Measurements from ENCODE around the gene C19orf47.
"Not testable (repeated sequence)": the region's sequence is repeated elsewhere in the genome, so short reads cannot be mapped to it uniquely, and the experiment has no call there.

Gene C19orf47

DNA sequence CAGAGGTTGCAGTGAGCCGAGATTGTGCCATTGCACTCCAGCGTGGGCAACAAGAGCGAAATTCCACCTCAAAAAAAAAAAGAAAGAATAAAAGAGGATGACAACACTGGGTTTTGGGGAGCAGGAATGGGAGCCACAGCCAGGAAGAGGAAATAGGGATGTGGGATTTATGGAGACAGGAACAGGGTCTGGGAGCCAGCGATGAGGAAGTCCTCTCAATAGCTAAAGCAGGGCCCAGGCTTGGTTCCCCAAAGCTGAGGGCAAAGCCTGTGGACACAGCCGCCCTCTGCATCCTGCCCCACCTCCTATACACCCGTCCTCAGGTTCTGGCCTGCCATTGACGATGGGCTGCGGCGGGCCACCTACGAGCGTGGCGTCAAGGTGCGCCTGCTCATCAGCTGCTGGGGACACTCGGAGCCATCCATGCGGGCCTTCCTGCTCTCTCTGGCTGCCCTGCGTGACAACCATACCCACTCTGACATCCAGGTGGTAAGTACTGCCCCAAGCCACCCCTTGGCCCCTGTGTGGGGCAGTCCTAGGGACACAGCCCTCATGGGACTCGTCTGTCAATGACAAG is 28.2 kb upstream of the C19orf47 start:
- no peak for FAIRE-seq

DNA sequence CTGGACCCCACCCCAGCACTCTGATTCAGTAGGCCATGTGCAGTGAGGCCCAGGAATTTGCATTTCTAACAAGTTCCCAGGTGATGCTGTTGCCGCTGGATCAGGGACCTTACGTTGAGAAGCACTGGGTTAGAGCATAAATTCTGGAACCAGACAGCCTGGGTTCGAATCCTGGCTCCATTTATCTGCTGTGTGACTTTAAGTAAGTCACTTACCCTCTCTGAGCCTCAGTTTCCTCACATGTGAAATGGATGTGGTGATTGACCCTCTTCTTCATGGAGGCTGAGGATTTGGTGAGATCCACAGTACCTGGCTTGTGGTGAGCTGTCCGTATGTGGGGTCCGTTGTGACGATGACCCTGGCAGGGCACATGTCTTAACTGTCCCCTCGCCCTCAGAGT is 25.9 kb upstream of the C19orf47 start:
- FAIRE-seq = no peak

GRCh38 chr19:40371802-40372122 is 23.6 kb upstream of the C19orf47 start:
- FAIRE-seq = no peak

- no peak for FAIRE-seq
Measured at GRCh38 chr19:40370997-40371801, 23.0 kb upstream of the C19orf47 start.

DNA sequence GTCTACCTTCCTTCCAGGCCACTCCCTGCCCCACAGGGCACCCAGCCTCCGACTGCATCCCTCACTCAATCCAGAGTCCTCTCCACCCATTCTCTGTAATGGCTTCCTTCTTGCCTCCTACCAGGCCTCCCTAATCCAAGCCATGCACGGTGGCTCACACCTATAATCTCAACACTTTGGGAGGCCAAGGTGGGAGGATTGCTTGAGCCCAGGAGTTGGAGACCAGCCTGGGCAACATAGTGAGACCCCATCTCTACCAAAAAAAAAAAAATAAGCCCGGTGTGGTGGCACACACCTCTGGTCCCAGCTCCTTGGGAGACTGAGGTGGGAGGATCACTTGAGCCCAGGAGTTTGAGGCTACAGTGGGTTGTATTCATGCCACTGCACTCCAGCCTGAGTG is 22.1 kb upstream of the C19orf47 start:
- not testable (repeated sequence) for FAIRE-seq

DNA sequence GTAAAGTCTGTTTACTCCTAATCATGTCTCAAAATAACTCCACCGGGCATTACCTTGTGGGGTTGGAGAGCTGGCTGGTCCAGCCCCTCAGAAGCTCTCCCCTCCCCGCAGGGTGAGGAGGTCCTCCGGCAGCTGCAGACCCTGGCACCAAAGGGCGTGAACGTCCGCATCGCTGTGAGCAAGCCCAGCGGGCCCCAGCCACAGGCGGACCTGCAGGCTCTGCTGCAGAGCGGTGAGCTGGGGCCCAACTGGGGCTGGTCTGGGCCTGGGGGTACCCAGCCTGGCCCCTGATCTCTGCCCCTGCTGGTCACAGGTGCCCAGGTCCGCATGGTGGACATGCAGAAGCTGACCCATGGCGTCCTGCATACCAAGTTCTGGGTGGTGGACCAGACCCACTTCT is 21.6 kb upstream of the C19orf47 start:
- FAIRE-seq = no peak

DNA sequence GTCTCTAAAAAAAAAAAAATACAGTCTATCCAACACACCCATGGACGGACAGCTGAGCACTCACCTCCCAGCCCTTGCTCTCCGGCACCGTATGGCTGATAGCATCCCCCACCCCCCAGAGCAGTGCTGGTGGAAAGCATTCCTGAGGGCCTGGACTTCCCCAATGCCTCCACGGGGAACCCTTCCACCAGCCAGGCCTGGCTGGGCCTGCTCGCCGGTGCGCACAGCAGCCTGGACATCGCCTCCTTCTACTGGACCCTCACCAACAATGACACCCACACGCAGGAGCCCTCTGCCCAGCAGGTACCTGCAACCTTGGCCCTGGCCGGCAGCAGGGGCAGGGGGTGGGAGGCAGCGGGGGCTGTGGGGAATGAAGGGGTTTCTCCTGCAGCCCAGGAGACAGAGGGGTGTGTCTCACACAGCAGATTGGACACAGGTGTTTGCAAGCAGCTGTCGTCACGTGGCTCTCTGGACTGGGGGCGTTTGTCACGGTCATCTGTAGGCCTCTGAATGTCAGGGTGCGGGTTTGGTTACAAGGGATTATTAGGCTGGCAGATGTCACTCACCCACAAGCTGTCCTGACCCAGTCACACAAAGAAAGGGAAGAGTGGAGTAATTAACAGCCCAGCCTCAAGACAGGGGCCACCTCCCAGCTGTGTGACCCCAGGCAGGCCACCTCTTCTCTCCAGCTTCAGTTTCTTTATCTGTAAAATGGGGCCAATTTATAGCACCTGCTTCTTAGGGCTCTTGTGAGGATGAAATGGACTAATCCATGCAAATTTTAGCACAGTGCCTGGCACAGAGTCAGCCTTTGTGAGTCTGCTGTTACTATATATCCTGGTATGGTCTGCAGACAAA is 19.6 kb upstream of the C19orf47 start:
- FAIRE-seq = no peak

GRCh38 chr19:40366697-40367561 is 18.7 kb upstream of the C19orf47 start:
- no peak for FAIRE-seq

DNA sequence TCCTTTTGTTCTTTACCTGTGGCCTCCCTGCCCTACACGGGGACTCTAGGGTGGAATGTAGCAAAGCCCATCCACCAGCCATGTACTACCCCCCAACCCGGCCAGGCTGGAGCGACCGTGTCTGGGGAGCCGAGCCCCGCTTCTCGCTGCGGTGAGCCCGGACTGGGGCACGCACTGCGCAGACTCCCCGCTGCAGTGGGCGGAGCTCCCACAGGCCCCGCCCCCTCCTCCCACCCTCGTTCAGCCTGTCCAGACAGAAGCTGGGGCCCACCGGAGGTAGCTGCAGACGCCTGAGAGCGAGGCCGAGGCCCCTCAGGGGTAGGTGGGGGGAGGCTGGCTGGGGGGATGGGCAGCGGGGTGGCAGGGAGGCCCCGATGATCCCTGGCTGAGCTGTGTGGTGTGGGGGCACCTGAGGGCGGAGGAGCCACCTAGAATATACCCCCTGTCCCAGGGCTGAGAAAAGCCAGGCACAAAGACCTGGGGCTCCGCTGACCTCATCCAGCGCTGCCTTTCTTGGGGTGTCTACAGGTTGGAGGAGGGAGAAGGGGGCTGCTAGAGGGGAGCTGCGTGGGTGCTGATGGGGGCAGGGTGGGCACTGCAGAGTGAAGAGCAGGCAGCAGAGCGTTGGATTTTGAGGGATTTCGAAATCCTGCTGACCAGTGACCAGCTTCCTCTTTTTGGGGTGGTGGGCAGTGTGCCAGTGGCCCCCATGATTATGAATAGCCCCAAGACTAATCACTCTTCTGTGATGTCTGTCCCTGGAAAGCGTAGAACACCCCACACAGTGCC is 17.6 kb upstream of the C19orf47 start:
- FAIRE-seq = no peak

DNA sequence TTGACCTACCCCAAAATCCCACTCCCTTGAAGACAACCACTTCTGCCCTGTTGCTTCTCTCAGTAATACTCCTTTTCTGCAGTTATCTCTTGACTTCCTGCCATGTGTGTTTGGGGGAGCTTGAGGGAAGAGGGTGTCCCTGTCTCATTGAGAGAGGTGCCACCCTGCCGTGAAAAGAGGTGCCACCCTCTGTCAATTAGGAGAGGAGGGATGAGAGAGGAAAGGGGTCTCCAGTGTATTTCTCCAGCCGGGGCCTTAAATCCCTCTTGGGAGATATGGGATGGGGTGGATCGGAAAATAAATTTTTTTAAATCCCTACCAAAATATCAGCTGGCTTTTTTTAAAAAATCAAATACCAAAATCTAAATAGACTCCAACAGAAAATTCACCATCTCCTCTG is 16.8 kb upstream of the C19orf47 start:
- no peak for FAIRE-seq

DNA sequence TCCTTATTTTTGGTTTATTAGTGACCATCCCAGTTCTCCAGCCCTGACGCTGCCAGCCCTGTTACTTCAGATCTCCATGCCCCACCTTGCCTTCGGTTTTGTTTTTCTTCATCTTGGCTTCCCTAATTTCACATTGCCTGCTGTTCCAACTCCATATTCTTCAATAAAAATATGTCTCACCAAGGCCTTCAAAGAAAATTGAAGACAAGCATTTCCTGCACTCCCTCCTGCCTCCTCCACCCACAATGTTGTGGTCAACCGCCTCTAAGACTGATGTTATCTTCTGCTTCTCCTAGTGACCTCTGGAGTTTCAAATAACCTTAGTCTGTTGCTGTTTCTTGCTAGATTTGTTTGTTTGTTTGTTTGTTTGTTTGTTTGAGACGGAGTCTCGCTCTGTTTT is 14.9 kb upstream of the C19orf47 start:
- FAIRE-seq = no peak

DNA sequence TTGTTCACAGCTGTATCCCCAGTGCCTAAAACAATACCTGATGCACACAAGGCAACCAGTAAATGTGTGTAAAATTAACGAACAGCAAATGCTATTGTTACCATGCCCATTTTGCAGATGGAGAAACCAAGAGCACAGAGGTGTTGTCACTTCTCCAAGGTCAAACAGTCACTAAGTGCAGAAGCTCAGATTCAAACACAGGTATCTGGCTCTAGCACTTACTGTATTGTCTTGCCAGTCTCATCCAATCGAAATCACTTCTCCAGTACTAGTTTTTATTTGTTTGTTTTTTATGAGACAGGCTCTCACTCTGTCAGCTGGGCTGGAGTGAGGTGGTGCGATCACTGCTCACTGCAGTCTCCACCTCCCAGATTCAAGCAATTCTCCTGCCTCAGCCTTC is 14.0 kb upstream of the C19orf47 start:
- no peak for FAIRE-seq

DNA sequence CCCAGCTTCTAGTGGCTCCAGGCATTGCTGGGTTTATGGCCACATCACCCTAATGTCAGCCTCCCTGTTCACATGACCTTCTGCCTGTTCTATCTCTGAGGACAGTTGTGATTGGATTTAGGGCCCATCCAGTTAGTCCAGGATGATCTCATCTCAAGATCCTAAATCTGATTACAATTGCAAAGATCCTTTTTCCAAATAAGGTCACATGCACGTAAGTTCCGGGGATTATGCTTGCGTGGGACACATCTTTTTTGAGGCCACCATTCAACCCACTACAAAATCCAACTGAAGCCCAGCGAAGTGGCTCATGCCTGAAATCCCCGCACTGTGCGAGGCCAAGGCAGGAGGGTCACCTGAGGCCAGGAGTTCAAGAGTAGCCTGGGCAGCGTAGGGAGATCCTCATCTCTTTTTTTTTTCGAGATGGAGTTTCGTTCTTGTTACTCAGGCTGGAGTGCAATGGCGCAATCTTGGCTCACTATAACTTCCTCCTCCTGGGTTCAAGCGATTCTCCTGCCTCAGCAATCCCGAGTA is 12.6 kb upstream of the C19orf47 start:
- FAIRE-seq = no peak

GRCh38 chr19:40360020-40360707 is 12.0 kb upstream of the C19orf47 start:
- FAIRE-seq = no peak

DNA sequence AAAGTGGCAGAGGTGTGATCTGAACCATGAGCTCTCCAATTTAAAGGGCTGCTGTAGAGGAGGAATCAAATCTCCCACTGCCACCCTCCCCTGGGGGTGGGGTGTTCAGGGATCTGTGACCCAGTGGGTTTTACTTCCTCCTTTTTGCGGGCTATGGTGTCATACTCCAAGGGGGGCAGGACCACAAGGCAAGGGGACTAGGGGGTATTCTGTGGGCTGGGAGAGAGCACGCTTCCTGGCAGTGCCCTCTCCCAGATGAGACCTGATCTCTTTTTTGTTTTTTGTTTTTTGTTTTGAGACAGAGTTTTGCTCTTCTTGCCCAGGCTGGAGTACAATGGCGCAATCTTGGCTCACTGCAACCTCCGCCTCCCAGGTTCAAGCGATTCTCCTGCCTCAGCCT is 10.6 kb upstream of the C19orf47 start:
- FAIRE-seq = no peak

- FAIRE-seq = no peak
Measured at GRCh38 chr19:40357640-40358039, 9.4 kb upstream of the C19orf47 start.

DNA sequence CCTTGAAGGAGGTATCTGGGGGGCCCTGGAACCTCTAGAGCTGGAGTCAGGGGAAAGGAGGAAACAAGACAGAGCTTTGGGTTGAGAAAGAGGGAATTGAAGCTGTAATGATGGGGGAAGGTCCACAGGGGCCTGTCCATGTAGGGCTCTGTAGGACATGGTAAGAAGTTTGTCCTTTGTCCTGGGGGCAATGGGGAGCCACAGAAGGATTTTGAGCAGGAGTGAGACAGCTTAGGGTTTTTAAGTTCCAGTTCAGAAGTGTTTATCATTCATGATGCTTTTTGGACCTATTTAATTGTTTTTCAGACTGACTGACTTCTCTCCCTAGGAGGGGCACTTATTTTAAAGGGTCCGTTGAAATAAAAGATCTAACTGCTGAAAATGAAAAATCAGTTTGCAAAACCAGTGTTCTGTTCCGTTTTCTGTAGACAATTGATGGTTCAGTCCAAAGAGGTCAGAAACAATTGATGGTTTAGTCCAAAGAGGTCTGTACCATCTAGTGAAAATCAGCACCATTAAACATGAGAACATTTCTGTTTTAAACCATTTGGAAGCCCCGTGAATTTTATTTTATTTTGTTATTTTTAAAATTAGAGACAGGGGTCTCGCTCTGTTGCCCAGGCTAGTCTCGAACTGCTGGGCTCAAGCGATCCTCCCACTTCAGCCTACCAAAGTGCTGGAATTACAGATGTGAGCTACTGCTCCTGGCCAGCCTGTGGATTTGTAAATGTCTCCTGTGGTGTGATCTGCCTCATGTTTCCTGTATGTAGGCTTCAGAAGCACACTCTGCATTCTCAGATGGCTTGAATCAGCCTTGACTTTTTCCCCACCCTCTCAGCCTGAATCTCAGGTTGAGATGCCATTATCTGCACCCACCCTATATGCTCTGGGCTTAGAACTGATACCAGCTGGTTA is 8.7 kb upstream of the C19orf47 start:
- FAIRE-seq = no peak

DNA sequence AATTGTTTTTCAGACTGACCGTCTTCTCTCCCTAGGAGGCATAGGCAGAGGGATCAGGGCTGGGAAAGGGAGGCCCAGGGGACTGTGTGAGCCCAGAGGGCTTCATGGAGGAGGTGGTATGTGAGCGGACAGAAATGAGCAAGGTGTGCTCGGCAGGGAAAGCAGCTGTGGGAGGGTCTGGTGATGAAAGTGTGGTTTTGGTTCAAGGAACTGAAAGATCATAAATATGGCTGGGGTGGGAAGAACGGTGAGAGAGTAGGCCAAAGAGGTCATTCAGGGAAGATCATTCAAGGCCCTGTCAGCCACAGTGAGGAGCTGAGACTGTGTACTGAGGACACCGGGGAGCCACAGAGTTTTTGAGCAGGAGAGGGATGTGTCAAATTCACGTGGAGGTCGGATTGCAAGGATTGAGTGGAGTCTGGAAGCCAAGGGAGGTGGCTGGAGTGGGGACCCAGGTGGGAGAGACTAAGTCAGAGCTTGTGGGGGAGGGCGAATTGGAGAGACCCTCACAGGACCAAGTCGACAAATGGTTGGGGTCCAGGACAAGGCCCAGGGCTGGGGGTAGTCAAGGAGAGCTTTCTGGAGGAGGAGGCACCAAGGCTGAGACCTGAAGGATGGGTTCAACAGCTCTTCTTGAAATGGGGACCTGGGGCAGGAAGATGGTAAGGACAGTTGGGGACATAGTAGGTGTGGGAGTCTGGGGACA is 7.9 kb upstream of the C19orf47 start:
- FAIRE-seq = no peak

DNA sequence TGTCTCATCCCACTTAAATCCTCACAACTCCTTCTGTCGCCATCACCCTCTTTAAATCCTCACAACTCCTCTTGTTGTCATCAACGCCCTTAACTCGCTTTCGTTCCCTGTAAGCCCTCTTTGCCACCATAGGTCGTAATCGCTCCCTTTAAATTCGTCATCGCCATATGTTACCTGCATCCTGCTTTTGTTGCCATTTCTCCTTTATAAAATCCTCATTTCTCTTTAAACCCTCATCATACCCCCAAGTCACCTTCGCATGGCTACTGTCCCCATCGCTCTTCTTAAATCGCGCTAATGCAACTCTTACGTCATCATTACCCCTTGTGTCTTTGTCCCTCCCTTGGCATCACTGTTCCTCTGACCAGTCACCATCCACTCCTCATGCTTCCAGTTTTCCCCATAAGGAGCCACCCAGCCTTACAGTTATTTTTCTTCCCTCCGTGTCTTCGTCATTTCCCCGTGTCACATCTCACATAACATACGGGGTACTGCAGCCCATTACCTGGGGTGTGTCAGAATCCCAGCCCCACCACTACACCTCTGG is 837 bp upstream of the C19orf47 start:
- FAIRE-seq = no peak
